Body of pancreas (tissue), 4 donors: ENCODE measurements around the gene PEAK1.

Source experiments
- CTCF ChIP-seq, 7 experiments: fragments of 450-650 bp in 4 of 7; fragments of 200-600 bp in 3 of 7; sonication (generic) in 3 of 7; IDR thresholded peaks; one replicate each; pipeline ENCODE4 v1.5.1; 2016 to 2019; ENCODE audit warnings: antibody characterized with exemption in 7 of 7
- POLR2A ChIP-seq, 3 donors: fragments of 450-650 bp; IDR thresholded peaks; one replicate each; pipeline ENCODE4 v1.6.1; 2016; ENCODE audit warnings: antibody characterized with exemption in 3 of 3, mild to moderate bottlenecking in 2 of 3

- no peak for TF ChIP-seq CTCF (IDR thresholded peaks at IDR 0.05)
- TF ChIP-seq POLR2A (IDR thresholded peaks at IDR 0.05): no peak
Measured at GRCh38 chr15:77064063-77064462, 355.8 kb downstream of the PEAK1 start.
